HTR-8/SVneo (cell line): ENCODE results near the gene ARL8A.
"Not testable (repeated sequence)": the region's sequence is repeated elsewhere in the genome, so short reads cannot be mapped to it uniquely, and the experiment has no call there.

Source experiments
- DNase-seq: peaks from one replicate; pipeline ENCODE4 v3.0.0; 2011; ENCODE audit warnings: low spot score, mixed read lengths; ENCODE audit not compliant: insufficient read length
- FAIRE-seq: peaks from 2 replicates; lab custom pipeline; 2011; peaks lifted over from hg19 to GRCh38; lab: Jason Lieb, UNC

Gene ARL8A

DNA sequence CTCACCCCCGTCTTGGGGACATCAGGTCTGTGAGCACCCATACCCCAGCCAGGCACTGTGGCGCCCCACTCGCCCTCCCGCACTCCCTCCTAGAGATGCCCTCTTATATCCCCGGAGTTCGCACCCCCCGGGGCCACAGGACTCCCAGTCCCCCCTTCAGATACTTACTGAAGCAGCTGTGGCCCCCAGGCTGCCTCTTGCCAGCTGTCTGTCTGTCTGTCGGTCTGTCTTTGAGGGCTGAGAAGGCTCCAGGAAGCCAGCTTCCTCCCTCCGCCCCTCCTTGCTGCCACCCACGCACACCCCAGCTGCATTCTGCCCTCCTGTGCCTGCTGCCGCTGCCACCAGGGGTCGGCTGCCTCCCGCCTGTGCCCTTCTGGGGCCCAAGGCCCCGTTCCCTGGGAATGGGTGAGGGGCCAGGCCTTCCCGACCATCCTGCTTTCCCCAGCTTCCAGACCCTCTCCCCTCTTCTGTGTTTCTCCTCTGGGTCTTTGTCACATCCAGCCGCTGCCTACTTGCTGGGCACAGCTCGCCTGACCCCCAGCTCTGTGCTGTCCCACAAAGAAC is 15.9 kb upstream of the ARL8A start, which contains the start of gene PTPN7:
Gene PTPN7, minus strand, starts transcription at position 226 of the 564 bp plus-strand sequence. CDS start 1,200 bp downstream, outside the sequence.
- DNase-seq (no peak), FAIRE-seq (no peak)

DNA sequence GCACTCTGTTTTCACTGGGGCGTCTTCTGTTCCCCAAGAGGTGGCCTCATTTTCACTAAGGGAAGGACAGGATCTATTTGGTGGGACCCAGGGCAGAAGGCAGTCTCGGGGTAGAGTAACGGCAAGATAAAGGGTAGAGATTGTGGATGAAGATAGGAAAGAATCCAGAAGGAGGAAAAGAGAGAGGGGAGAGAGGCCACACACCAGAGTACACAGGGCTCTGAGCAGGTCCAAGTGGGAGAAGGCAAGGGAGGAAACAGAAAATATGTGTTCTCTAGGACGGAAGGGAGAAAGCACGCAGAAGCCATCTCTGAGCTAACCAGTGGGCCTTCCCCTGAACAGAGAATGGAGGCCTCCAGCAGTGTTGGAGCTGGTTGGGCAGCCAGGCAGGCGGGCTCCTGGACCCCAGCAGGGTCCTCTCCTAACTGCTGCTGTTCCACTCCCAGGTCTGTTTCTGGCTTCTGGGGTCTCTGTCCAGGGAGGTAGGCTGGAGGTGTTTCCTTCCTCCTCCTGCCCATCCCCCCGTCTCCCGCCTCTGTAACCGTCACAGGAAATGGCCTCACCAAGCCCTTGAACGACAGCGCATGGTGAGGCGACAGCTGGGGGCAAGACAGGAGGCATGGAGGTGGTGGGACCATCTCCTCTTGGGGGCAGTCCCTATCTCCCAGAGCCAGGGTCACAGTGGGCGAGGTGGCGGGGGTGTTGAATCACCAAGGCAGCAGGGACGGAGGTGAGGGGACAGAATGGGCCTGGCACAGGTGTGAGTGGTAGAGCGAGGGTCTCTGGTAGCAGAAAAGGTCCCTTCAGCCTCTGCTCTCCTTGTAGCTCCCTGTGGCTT is 15.2 kb upstream of the ARL8A start:
- DNase-seq, result no peak
- FAIRE-seq, result no peak

DNA sequence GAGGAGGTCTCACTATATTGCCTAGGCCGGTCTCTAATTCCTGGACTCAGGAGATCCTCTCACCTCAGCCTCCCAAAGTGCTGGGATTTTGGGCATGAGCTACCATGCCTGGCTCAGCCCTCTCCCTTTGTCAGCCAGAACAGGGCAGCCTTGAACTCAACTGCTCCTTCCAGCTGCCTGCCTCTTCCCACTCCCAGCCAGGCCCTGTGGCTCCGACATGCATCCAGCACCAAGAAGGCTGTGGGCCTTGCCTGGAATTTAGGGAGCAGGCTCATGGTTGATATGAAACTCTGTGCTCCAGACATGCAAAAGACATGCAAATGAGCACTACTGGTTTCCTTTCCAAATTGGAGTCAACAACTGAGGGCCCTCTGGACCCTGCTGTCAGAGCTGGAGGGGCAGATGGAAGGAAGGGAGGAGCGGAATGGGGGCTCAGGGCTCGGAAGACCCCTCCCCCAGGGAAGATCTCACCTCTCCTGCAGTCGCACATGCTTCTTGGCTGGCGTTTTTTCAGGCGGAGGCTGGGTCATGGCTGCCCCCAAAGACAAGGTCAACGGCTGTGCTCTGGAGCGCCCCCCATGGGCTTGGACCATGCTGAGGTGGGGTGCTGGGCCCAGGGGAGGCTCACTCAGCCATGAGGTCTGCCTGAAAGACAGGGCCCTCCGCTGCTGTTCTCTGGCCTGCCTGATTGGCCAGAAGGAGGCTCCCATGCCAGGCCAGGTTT is 14.4 kb upstream of the ARL8A start:
- FAIRE-seq, result no peak
- DNase-seq, result no peak

DNA sequence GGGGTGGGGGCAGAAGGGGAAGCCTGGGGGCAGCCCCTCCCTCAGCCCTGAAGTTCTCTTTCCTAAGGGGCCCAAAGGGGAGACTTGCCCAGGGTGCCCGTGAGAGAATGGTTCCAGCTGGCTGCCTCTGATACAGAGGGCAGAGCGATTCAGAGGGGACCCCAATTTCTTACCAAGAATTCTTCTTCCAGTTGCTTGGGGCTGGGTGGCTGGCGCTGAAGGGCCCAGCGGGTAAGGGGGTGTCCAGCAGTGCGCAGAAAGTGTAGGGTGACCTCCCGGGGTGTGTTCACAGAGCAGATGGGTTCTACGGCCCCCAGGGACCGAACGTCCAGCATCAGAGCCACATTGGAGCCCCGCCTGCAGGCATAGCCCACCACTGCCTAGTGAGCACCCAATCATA is 13.4 kb upstream of the ARL8A start:
- DNase-seq (no peak), FAIRE-seq (no peak)

DNA sequence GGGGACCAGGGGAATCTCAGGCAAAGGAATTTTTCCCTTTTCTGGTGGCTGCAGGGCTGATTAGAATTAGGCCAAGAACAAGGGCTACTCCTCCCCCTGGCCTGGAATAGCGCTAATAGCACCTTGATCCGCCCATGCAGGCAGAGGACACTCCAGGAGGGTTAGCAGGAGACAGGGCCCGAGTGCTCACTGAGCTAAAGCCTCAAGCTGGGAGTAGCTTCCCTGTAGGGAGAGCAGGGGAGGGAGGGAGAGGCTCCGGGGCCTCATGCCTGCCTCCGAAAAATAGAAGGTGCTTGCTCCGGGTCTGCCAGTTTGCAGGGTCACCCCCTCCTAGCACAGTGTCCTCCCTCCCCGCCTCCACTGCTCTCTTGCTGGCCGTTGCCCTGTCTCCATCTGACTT is 12.1 kb upstream of the ARL8A start:
- no peak for DNase-seq
- no peak for FAIRE-seq

DNA sequence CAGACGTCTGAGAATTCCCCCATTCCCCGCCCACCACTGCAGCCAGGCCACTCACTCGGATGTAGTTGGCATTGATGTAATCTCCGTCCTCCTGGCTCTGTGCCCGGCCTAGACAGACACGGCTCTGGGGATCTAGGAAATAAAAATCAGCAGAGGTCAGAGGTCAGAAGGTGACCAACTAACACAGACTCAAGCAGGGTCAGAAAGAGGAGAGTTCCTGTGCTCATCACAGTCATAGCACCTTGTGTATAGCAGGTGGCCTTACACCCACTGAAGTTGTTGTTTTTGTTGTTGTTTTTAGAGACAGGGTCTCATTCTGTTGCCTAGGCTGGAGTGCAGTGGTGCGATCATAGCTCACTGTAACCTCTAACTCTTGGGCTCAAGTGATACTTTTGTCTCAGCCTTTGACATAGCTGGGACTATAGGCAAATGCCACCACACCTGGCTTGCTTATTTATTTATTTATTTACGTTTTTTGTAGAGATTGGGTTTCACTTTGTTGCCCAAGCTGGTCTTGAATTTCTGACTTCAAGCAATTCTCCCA is 11.0 kb upstream of the ARL8A start:
- FAIRE-seq (no peak), DNase-seq (peak; percentile 53)

DNA sequence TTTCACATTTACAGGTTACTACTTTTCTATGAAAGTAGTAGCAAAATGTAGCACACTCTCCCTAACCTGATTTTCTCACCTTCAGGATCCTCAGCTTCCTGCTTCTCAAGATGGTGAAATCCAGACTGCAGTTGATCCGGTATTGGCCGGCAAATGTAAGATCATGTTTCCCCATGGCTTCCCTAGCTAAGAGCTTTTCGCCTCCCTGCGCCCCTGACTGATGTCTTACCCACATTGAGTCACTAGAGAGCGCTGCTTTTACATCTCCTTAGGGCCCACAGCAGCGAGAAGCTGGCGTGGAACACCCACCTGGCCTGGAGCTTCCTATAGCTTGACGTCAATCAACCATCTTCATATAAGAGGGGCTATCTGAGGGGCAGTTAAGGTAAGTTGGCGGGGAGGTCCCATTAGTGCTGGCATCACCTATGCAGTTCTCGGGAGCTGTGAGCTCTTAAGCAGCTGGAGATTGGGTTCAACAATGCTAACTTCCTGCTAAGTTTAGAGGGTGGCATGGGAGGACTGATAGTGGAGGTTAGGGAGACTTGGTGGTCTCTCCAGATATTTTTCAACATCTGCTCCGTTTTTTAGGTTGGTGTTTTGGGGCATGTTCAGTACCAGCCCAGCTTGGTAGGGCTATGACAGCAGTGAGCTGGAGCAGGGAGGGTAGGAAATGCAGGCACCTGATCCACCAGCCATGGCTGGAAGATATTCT is 10.4 kb upstream of the ARL8A start:
- DNase-seq (no peak), FAIRE-seq (no peak)

DNA sequence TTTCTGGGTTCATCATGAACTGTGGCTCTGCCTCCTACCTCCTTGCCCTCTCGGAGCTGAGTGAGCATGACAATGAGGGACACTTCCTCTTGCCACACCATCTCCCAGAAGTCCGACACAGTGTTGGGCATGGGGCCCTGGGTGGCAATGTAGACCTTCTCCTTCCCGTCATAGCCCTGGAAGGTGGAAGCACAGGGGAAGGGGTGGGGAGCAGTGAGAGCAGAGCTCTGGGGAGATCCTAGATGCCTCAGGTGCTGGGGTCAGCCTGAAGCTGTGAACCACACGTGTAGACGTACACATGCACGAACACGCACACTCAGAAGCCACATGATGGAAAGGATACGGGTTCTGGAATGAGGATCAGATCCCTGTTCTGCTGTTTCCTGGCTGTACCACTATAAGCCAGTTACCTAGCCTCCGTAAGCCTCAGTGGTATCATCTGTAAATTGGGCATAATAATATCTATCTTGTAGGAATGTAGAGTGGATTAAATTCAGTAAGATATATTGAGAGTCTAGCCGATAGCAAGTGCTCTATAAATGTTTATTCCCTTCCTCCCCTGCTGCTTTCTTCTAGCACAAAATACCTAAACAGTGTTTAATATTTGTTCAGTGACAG is 9.7 kb upstream of the ARL8A start:
- FAIRE-seq, result no peak
- DNase-seq, result no peak

DNA sequence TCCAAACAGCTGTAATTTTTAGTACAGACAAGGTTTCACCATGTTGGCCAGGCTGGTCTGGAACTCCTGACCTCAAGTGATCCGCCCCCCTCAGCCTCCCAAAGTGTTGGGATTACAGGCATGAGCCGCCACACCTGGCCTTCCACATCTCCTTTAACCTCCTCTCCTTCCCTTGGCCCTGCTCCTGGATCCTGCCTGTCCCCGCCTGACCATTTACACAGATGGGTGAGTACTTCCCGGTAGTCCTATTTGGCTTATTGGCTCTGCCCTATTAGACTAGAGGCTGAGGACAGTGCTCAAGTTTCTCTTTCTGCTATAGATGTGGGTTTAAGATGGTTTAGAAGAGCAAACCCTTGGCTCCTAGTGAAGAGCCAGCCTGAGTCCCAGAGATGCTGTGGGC is 8.7 kb upstream of the ARL8A start:
- no peak for FAIRE-seq
- no peak for DNase-seq

DNA sequence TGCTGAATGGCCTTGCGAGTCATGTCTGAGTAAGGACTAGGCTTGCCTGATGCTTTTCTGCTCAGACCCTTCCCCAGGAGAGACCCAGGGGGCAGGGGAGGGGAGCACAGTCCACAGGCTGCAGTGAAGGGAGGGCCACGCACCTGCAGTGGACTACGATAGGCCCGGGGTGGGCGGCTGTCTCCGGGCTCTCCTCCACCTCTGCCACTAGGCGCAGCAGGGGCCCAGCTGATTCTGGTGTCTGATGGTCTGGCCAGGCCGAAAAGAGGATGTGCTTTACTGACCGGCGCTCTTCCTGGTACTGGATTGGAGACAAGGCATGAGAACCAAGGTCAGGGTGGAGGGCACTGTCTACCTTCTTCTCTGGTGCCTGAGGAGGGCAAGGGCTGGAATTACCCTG is 7.9 kb upstream of the ARL8A start:
- DNase-seq (no peak), FAIRE-seq (no peak)

DNA sequence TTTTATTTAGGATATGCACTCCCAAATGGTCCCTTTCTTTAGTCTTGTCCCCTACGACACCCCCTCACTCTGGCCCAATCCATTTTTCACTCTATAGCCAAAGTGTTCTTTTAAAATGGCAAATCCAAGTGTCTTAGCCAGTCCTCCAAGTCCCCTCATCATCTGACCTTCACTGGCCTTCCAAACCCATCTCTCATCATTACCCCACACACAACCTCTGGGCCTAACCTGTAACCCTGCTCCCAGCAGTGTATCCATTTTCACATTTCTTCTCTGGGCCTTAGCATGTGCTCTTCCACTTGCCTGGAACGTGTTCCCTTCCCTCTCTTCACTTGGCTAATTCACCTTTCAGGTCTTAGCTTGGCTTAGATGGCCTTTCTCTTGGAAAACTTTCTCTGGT is 6.5 kb upstream of the ARL8A start:
- no peak for FAIRE-seq
- no peak for DNase-seq

DNA sequence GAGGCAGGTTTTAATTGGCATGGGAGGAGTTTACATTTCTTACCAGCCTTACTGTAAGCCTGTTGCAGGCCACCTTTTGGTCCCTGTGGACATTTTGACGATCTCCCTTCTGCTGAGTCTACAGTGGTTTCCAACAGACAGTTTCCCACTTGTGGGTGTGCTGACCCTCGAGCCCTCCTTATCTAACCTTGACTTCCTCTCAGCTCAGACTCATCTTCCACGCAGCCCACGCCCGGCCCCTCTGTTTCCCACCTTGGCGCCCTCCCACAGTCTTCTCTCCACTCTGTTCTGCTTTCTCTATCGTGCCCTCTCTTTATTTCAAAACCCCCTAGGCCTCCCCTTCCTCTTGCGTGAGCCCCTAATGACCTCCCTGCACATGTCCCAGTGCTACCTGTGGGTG is 6.1 kb upstream of the ARL8A start:
- FAIRE-seq (no peak), DNase-seq (no peak)

DNA sequence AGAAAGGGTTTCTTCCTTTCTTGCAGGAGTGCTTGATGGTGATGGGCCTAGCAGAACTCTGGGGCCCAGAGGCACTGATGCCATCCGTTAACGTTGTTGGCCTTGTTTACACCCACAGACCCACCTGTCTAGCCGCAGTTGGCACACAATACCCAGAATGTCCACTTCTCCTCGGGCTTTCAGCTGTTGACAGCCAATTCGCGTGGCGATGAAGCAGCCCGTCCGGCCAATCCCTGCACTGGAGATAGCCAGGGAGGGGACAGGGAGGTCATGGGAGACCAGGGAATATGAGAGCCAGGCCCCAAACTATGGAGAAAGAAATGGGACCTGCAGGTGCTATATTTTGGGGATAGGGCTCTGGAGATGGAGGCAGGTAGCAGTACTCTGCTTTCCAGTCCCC is 5.7 kb upstream of the ARL8A start:
- DNase-seq (no peak), FAIRE-seq (no peak)

DNA sequence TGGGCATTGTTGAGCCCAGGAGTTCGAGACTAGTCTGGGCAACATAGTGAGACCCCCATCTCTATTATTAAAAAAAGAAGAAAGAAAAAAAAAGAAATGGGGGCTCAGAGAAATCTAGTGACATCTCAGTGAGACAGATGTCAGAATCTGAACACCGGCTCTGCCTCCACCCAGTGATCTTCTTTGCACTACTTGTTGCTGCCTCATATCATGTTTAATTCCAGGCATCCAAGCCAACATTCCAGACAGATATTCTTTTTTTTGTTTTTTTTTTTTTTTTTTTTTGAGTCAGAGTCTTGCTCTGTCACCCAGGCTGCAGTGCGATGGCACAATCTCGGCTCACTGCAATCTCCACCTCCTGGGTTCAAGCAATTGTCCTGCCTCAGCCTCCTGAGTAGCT is 5.0 kb upstream of the ARL8A start:
- no peak for FAIRE-seq
- no peak for DNase-seq

DNA sequence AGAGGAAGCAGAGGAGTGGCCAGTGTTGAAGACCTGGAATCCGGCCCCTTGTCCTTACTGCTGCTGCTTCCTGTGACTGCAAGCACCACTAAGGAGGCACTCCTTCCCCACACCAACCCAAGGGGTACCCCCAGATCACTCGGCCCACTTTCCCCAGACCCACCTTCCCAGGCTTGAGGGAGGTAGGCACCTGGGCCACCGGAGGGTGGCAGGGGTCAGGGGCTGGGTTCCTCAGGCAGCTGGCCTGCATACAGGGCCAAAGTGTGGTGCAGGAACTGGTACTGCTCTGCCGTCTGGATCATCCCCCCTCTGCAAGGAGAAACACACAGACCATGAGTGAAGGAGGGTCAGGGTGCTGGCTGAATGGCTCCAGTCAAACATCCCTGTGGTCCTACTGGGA is 3.9 kb upstream of the ARL8A start:
- DNase-seq, result no peak
- no peak for FAIRE-seq

DNA sequence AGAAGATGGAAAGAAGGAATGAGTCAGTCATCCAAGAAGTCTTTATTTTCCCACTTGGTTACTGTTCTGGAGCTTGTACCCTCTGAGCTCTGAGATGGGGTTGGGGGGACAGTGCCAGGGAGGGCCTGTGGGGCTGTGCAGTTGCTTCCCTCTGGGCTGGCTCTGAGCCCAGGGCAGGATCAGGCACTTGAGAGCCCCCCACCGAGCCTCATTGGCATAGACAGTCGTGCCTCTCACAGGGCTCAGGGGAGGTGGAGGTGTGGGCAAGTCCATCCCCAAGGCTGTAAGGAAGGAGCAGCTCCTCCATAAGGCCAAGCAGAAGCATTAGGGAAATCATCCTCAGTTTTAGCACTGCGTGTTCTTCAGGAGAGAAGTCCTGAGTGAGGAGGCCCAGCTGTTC is 2.5 kb upstream of the ARL8A start:
- FAIRE-seq (no peak), DNase-seq (no peak)

DNA sequence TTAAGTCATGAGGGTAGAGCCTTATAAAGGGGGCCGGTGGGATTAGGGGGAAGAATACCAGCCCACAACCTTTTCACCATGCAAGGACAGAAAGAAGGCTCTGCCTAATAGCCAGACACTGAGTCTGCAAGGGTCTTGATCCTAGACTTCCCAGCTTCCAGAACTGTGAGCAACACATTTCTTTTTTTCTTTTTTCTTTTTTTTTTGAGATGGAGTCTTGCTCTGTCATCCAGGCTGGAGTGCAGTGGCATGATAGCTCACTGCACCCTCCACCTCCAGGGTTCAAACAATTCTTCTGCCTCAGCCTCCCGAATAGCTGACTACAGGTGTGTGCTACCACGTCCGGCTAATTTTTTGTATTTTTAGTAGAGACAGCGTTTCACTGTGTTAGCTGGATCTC is 1.7 kb upstream of the ARL8A start:
- no peak for DNase-seq

DNA sequence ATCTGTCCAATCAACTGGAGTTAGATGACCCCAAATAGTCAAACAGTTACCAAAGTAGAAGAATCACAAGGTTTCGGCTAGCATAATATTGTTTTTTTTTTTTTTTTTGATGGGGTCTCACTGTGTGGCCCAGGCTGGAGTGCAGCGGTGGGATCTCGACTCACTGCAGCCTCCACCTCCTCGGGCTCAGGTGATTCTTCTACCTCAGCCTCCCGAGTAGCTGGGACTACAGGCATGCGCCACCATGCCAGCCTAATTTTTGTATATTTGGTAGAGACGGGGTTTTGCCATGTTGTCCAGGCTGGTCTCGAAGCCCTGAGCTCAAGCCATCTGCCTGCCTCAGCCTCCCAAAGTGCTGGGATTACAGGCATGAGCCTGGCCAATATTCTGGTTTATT is 1.2 kb upstream of the ARL8A start:
- FAIRE-seq, DNase-seq: not testable (repeated sequence)

More for the DNA sequence above, 1.7 kb upstream of the ARL8A start:
- no peak for FAIRE-seq

DNA sequence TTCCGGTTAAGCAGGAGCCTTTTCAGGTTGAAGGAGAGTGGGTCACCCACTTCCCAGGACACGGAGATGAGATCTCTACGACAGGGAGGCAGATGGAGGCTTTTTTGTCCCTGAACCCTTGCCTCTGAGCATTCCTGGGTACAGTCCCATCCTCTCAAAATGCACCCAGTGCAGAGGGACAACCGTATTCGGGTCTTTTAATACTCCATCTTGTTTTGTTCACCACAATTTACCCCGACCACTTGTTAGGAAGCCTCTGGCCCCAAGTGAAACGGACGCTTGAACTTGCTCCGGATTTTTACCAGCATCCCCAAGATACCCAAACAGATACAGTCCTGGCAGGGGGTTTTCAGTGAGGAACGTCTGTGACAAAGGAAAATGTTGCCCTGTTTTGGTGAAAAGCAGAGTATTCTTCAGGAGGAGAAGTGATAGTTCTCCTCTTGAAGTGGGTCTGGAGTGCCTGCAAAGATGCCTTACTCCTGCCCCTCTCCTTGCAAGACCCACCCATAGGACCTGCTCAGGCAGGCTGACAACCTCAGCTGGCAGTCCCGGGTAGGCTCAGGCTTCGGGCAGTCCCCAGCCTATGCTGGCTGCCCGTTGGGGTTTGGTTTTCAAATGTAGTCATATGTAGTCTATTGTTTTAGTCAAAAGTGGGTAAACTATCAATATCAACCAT is 669 bp upstream of the ARL8A start:
- FAIRE-seq (no peak), DNase-seq (no peak)
